ENCODE measurements around the gene DUOXA1. TPM values are rescaled to one million over a fixed set of nuclear protein-coding genes. Genes with fewer than 3 reads are reported as not detected.

Gene DUOXA1
- total and polyA plus RNA-seq, 8 donors = 0.52 to 135 (median 1.3) TPM

DNA sequence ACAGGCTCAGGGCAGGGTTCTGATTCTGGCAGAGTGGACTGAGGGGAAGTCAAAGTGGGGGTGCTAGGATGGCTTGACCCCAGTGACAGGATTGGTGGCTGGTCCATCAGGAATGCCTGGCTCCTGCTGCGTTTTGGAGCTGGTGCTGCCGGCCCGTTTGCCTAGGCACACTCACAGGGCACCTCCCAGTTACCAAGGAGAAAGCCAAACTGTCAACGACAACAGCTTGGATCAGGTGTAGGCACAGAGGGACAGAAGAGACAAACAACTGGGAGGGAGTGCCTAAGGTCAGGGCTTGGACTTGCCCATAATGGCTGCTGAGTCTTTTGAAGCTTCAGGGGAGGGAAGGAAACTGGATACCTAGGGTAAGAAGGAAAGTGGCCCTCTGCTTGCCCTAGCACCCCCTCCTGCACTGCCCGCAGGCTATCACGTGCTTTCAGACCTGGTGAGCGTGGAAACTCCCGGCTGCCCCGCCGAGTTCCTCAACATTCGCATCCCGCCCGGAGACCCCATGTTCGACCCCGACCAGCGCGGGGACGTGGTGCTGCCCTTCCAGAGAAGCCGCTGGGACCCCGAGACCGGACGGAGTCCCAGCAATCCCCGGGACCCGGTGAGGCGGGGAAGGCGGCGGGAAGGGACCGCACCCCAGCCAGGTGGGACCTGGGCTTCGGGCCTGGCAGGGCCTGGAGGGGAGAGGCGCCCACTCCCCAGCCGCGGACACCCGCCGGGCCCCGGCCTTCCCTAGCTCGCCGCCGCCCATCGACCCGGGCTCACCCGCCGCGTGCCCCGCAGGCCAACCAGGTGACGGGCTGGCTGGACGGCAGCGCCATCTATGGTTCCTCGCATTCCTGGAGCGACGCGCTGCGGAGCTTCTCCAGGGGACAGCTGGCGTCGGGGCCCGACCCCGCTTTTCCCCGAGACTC, 5.3 kb upstream of the DUOXA1 start:
- intact Hi-C loops (cut with DNase I) = no loop called here
- H3K36me3 ChIP-seq = no peaks in the 10 kb centered on the region
- peaks cover 0 to 20% of the 10 kb centered on the region in 2 donors for H3K4me1 ChIP-seq
- no peaks in the 10 kb centered on the region for H3K9me3 ChIP-seq
- TF ChIP-seq, protein P1, sequence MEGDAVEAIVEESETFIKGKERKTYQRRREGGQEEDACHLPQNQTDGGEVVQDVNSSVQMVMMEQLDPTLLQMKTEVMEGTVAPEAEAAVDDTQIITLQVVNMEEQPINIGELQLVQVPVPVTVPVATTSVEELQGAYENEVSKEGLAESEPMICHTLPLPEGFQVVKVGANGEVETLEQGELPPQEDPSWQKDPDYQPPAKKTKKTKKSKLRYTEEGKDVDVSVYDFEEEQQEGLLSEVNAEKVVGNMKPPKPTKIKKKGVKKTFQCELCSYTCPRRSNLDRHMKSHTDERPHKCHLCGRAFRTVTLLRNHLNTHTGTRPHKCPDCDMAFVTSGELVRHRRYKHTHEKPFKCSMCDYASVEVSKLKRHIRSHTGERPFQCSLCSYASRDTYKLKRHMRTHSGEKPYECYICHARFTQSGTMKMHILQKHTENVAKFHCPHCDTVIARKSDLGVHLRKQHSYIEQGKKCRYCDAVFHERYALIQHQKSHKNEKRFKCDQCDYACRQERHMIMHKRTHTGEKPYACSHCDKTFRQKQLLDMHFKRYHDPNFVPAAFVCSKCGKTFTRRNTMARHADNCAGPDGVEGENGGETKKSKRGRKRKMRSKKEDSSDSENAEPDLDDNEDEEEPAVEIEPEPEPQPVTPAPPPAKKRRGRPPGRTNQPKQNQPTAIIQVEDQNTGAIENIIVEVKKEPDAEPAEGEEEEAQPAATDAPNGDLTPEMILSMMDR (IDR thresholded peaks at IDR 0.05) = no peak
- peaks cover 16 to 64% of the 10 kb centered on the region in 2 donors for H3K27me3 ChIP-seq
- DNase-seq = no peak
- peak; percentile 7 for ATAC-seq
- H3K27ac ChIP-seq = no peak overlapping the region
- H3K4me3 ChIP-seq = peak overlapping the region in 1 of 2 donors; percentile 16

DNA sequence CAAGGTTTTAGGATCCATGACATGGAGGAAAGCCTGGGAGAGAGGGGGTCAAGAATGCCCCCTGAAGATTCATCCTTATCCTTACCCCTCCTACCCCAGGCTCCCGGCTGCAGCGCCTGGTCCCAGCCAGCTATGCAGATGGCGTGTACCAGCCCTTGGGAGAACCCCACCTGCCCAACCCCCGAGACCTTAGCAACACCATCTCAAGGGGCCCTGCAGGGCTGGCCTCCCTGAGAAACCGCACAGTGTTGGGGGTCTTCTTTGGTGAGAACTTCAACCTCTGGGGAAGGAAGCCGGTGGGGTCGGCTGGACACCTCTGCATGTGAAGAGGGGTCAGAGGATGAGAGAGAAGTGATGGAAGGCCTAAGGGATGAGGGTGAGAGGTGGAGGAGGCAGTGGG, 4.4 kb upstream of the DUOXA1 start:
- no peak for DNase-seq
- H3K4me1 ChIP-seq = peaks cover 0 to 26% of the 10 kb centered on the region in 2 donors
- no peak overlapping the region for H3K4me3 ChIP-seq
- TF ChIP-seq, protein P1 (IDR thresholded peaks at IDR 0.05) = no peak
- no peaks in the 10 kb centered on the region for H3K36me3 ChIP-seq
- ATAC-seq = no peak
- no peak overlapping the region for H3K27ac ChIP-seq
- peaks cover 25 to 73% of the 10 kb centered on the region in 2 donors for H3K27me3 ChIP-seq
- intact Hi-C loops (cut with DNase I) = no loop called here
- H3K9me3 ChIP-seq = no peaks in the 10 kb centered on the region

DNA sequence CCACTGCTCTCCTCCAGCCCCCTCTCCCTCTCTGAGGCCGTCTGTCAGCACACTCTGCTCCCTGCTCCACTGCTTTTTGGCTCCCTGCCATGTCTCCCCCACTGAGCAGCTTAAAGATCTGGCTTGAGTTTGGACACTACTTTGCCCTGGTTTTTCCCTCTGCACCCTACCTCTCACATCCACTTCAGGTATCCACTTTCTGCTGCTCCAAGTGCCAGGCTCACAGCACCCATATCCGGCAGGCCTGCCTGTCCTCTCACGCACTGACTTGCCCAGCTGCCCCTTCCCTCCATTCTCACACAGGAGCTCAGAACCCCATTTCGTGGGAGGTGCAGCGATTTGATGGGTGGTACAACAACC, 3.9 kb upstream of the DUOXA1 start:
- peaks cover 0 to 23% of the 10 kb centered on the region in 2 donors for H3K4me1 ChIP-seq
- peaks cover 28 to 78% of the 10 kb centered on the region in 2 donors for H3K27me3 ChIP-seq
- H3K27ac ChIP-seq = no peak overlapping the region
- H3K9me3 ChIP-seq = no peaks in the 10 kb centered on the region
- intact Hi-C loops (cut with DNase I) = no loop called here
- no peak overlapping the region for H3K4me3 ChIP-seq
- H3K36me3 ChIP-seq = no peaks in the 10 kb centered on the region
- ATAC-seq (peak; percentile 10), DNase-seq (no peak)
- TF ChIP-seq, protein P1 (IDR thresholded peaks at IDR 0.05) = no peak

DNA sequence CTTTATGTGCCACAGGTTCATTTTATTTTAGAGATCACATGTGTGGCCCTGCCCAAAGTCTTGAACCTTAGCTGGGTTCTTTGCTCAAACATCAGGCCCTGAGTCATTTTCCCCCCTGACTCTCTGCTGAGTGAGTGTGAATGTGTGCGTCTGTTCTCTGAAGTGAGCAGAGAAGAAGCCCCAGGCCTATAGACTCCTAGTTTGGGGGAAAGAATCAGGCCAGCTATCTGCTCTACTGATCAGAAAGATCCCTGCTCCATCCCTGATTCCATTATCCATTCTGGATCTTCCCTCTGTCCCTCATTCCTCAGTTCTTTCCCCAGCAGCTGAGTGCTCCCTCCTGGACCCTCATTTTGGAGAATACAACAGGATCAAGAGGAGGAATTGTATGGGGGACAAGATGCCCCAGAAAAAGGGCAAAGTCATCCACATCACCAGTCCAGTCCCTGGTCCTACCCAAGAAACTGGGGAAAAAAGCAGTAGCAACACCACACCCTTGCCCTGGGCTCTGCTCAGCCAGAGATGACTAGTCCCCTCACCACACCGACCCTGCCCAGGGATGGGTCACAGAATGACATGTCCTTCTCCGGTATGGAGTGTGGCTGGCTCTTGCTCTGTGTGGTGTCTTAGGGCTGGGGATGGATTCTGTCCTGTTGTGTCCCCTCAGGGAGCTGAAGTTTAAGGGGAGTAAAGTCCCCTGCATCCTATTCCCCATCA, 3.3 kb upstream of the DUOXA1 start:
- ATAC-seq = no peak
- H3K36me3 ChIP-seq = no peaks in the 10 kb centered on the region
- TF ChIP-seq, protein P1 (IDR thresholded peaks at IDR 0.05) = no peak
- peaks cover 0 to 21% of the 10 kb centered on the region in 2 donors for H3K4me1 ChIP-seq
- H3K9me3 ChIP-seq = no peaks in the 10 kb centered on the region
- H3K27ac ChIP-seq = no peak overlapping the region
- intact Hi-C loops (cut with DNase I) = no loop called here
- no peak for DNase-seq
- peaks cover 32 to 83% of the 10 kb centered on the region in 2 donors for H3K27me3 ChIP-seq
- H3K4me3 ChIP-seq = peak overlapping the region in 1 of 2 donors; percentile 46

DNA sequence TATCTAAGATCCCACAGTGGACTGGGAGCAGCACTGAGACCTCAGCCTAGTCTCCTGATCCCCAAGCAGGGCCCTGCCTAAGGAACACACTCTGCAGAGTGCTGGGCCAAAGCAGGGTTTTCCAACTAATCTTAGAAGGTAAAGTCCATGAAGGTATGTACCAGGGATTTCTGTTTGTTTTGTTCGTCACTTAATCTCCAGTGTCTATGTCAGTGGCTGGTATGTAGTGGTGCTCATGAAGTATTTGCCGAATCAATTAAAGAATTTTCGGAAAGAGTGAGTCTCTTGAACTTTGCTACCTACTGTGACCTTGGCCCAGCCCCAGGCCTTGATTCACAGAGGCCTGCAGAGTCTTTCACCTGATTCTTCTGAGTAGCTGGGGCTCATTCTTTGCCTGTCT, 1.8 kb upstream of the DUOXA1 start:
- intact Hi-C loops (cut with DNase I) = no loop called here
- DNase-seq = no peak
- no peaks in the 10 kb centered on the region for H3K36me3 ChIP-seq
- no peaks in the 10 kb centered on the region for H3K9me3 ChIP-seq
- peak overlapping the region in 1 of 2 donors; percentile 76 for H3K27ac ChIP-seq
- peaks cover 0 to 21% of the 10 kb centered on the region in 2 donors for H3K4me1 ChIP-seq
- peaks cover 28 to 87% of the 10 kb centered on the region in 2 donors for H3K27me3 ChIP-seq
- peak; percentile 33 for ATAC-seq
- peak overlapping the region in 1 of 2 donors; percentile 46 for H3K4me3 ChIP-seq
- TF ChIP-seq, protein P1 (IDR thresholded peaks at IDR 0.05) = no peak
